ENCODE results near the gene ZNF506.
A peak's percentile ranks its signal among the peaks of the same experiment; 100 is the strongest.
"Not testable (repeated sequence)": the region's sequence is repeated elsewhere in the genome, so short reads cannot be mapped to it uniquely, and the experiment has no call there.

Gene ZNF506

DNA sequence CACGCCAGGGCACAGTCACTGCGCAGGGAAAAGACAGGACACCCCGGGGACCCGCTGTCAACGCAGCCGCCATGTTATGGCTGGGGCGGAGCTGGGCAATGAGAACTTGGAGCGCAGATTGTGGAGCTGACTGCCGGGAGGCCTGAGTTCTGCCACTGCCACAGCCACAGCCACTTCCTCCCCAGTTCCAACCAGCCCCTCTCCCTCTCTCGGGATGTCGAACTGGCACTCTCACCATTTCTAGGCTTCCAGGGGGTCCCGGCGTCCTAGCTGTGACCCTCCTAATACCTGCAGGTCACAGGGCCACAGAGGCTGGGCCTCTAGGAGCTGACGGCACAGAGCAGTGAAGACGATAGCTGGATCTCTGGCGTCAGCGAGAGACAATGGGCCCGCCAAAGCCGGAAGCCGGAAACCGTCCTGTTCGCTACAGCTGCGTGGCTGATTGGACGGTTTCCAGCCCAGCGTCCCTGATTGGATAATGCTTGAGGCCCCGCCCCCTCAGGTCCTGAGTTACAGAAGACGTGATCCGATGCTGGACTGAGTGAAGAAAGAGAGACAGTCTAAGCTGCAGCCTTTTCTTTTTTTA lies at the start of gene ZNF506:
ZNF506 (minus strand) TSS at position 385 of the 586 bp plus-strand sequence; CDS start at position 238, 147 bp downstream.
- no peak for FAIRE-seq

DNA sequence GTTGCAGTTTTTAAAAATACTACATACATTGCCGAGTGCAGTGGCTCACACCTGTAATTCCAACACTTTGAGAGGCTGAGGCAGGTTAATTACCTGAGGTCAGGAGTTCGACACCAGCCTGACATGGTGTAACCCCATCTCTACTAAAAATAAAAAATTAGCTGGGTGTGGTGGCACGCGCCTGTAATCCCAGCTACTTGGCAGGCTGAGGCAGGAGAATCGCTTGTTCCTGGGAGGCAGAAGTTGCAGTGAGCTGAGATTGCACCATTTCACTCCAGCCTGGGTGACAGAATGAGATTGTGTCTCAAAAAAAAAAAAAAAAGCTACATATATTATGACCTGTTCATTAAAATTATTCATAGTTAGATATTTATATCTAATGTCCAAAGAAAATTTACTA lies 48.5 kb upstream of the ZNF506 start:
- not testable (repeated sequence) for FAIRE-seq

DNA sequence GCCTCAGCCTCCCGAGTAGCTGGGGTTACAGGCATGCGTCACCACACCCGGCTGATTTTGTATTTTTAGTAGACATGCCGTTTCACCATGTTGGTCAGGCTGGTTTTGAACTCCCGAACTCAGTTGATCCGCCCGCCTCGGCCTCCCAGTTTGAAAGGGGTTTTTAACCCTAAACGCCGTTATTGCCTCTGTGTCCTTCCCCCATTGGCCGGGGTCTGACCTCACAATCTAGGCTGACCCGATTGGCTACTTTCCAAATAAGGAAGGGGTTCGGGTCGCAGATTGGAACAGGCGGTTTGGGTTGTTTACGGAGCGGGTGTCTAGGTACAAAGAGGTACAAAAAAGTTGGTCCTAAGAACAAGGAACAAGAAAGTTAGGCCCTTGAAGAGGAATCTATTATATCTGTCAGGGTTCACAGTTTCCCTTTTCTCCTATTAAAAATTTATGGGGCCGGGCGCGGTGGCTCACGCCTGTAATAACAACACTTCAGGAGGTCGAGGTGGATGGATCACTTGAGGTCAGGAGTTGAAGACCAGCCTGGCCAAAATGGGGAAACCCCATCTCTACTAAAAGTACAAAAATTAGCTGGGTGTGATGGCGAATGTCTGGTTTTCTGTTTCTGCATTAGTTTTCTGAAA lies 45.2 kb upstream of the ZNF506 start:
- no peak for FAIRE-seq

DNA sequence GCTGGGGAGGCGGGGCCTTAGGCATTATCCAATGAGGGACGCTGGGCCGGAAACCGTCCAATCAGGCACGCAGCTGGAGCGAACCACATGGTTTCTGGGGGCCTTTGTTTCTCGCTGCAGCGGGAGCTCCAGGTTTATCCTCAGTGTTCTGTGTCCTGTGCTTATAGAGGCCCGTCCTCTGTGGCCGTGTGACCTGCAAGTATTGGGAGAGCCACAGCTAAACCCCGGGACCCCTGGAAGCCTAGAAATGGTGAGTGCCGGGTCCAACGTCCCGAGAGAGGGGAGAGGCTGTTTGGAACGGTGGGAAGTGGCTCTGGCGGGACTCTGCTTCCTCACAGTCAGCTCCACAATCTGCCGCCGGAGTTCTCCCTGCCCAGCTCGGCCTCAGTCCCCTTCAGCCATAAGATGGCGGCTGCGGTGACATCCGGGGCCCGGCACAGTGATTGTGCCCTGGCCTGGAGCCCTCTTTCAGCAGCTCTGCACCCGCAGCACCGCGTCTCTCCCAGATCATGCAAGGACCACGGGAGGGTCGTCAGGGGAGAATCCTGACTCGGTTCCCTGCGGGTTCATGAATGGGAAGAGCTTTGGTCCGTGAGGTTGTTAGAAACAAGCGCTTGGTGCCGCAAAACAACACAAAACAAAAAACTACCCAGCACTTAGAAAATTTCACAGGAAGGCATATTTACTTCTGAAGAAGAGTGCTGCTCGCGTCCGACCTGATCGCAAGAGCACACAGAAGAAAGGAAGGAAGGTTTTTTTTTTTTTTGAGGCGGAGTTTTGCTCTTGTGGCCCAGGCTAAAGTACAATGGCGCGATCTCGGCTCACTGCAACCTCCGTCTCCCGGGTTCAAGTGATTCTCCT lies 44.4 kb upstream of the ZNF506 start, which contains the start of gene ZNF253:
ZNF253 (plus strand) TSS at position 133 of the 861 bp plus-strand sequence; CDS start at position 248, 115 bp downstream.
- FAIRE-seq = peak; percentile 23

DNA sequence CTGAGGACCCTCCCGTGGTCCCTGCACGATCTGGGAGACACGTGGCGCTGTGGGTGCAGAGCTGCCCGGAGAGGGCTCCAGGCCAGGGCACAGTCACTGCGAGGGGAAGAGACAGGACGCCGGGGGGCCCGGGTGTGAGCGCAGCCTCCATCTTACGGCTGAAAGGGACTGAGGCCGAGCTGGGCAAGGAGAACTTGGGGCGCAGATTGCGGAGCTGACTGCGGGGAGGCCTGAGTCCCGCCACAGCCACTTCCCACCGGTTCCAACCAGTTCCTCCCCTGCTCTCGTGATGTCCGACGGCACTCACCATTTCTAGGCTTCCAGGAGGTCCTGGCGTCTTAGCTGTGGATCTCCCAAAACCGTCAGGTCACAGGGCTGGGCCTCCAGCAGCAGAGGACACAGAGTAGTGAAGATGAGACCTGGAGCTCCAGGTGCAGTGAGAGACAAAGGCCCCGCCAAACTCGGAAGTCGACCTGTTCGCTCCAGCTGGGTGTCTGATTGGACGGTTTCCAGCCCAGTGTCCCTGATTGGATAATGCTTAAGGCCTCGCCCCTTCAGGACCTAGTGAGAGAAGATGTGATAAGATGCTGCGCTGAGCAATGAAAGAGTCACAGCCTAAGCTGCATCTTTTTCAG lies 39.3 kb upstream of the ZNF506 start:
- no peak for FAIRE-seq

DNA sequence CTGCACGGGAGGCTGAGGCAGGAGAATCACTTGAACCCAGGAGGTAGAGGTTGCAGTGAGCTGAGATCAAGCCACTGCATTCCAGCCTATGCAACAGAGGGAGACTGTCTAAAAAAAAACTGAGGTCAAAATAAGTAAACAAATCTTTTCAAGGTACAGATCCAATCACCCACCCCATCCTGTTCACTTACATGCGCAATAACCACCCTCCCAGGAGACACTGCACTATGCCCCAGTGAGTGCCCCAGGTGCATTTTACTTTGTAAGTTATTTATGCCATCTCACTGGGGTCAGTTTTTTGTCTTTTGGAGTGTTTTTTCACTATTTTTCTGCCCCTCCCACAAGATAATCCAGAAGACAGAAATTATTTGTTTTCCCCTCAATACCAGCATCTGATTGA lies 37.2 kb upstream of the ZNF506 start:
- no peak for FAIRE-seq

DNA sequence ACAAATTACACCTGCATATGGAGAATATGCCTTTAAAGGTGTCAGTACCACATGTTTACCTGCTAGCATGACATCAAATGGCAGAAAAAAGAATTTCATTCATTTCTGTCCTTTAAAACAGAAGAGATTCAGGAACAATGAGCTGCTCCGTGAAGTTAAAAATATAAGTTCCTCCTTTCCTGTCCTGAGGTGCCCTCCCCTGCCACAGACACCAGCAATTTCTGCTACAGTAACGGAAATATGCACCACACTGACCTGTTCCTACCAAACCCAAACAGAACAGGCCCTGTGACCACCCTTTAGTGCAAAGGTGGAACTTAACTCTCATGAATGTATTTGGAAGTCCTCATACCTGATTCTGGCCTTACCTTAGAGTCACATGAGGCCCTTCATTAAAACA lies 30.2 kb upstream of the ZNF506 start:
- not testable (repeated sequence) for FAIRE-seq

DNA sequence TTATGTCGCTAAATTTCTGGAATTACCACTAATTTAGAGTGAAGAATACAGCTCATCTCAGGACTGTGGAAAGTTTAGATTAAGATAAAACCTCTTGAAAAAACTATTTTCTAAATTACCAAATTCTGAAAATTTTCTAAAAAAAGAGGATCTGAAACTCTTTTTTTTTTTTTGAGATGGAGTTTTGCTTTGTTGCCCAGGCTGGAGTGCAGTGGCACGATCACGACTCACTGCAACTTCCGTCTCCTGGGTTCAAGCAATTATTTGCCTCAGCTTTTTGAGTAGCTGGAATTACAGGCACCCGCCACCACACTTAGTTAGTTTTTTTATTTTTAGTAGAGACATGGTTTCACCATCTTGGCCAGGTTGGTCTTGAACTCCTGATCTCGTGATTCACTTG lies 27.5 kb upstream of the ZNF506 start:
- FAIRE-seq = no peak

DNA sequence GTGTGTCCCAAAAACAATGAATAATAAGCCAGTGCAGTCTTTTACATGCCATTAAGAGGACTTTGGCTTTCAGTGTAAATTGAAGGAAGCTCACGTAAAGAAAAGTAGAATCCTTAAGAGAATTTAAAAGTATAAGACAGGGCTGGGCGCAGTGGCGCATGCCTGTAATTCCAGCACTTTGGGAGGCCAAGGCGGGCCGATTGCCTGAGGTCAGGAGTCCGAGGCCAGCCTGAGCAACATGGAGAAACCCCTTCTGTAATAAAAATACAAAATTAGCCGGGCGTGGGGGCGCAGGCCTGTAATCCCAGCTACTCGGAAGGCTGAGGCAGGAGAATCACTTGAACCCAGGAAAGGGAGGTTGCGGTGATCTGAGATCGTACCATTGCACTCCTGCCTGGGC lies 26.2 kb upstream of the ZNF506 start:
- FAIRE-seq = no peak

DNA sequence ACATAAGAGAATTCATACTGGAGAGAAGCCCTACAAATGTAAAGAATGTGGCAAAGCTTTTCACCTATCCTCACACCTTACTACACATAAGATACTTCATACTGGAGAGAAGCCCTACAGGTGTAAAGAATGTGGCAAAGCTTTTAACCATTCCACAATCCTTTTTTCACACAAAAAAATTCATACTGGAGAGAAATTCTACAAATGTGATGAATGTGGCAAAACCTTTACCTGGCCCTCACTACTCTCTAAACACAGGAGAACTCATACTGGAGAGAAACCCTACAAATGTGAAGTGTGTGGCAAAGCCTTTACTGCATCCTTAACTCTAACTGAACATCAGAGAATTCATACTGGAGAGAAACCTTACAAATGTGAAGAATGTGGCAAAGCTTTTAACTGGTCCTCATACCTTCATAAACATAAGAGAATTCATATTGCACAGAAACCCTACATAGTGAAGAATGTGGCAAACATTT lies 14.0 kb upstream of the ZNF506 start:
- no peak for FAIRE-seq

DNA sequence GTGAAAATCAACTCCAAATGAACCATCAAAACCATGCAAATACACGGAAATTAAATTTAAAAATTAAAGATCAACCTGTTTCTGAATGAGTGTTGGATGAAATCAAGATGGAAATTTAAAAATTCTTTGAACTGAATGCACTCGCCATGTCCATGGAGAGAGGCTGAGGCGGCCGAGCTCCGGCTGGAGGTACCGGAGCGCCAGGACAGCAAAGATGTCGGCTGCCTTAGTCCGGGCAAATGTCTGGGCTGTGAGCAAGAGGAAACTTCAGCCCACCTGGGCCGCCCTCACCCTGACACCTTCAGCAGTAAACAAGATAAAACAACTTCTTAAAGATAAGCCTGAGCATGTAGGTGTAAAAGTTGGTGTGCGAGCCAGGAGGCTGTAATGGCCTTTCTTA lies 5.3 kb upstream of the ZNF506 start:
- no peak for FAIRE-seq

DNA sequence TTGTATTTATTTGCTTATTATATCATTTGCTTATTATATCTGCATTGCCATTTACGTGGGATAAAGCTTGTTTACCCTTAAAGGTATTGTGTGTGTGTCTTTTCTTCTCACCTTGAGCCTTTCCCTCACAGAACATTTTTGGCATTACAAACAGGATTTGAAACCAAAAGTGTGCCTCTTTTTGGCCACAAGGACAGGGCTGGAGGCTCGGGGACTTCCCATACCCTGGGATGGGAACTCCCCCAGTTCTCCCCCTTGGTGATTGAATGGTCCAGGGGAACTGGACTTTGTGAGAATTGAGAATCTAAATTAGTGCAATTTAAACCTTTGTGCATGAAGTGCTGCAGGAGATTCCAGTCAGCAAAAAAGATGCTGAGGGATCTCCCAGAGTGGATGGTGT lies 2.4 kb upstream of the ZNF506 start:
- no peak for FAIRE-seq

DNA sequence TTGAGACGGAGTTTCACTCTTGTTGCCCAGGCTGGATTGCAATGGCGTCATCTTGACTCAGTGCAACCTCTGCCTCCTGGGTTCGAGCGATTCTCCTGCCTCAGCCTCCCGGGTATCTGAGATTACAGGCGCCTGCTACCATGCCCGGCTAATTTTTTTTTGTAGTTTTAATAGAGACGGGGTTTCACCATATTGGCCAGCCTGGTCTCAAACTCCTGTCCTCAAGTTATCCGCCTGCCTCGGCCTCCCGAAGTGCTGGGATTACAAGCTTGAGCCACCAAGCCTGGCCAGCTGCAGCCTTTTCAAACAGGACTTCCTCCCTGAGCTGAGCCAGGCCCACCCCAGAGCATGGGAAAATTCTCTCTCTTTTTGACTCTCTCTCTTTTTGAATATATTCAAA lies 426 bp upstream of the ZNF506 start:
- not testable (repeated sequence) for FAIRE-seq

DNA sequence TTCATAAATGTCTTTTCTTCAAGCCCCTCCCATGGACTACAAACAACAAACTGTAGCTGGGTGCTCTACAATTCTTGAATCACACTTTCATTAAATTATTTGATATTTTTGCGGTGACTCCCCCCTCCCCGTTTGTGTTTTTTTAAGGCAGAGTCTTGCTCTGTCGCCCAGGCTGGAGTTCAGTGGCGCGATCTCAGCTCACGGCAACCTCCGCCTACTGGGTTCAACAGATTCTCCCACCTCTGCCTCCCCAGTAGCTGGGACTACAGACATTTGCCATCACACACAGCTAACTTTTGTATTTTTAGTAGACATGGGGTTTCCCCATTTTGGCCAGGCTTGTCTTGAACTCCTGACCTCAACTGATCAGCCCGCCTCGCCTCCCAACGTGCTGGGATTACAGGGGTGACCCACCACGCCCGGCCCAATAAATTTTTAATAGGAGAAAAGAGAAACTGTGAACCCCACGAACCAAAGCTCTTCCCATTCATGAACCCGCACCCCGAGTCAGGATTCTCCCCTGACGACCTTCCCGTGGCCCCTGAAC lies 703 bp downstream of the ZNF506 start:
- FAIRE-seq = no peak

DNA sequence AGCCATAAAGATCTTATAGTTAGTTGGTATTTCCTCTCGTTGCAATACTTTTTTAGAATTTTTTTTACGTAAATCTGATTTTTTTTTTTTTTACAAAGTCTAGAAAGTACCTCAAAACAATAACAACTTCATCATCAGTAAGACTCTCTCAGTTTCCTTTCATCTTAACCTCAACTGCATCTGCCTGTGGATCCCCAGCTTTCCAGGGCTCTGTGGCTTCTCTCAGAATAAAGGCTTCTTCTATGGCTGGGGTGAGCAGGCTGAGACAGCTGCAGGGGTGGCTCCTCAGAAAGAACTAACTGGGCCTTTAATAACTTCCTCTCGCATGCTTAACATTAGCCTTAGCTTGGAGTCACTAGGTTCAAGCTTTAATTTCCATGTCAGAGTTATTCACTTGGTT lies 4.2 kb downstream of the ZNF506 start:
- no peak for FAIRE-seq

DNA sequence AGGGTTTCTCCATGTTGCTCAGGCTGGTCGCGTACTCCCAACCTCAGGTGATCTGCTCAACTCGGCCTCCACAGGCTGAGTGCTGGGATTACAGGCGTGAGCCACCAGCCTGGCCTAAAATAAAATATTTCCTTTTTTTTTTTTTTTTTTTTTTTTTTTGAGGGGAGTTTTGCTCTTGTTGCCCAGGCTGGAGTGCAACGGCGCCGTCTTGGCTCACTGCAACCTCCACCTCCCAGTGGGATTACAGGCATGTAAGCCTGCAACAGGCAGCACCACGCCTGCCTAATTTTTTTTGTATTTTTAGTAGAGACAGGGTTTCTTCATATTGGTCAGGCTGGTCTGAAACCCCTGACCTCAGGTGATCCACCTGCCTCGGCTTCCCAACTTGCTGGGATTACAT lies 4.9 kb downstream of the ZNF506 start:
- no peak for FAIRE-seq

DNA sequence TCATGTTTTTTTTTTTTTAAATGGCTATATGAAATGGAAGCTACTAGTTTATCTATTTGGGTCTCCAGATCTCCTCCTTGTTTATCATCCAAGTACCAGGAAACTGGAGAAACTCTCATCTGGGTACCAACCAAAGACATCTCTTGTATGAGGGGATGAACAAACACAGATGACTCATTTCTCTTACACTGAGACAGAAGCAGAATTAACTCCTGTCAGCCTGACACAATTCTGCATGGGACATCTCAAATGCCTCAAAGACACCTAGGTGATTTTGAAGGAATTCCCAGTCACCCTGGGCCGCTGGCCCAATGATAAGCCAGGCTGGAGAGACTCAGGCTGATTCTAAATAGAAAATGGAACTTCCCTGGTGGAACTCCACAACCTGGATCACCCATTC lies 9.6 kb downstream of the ZNF506 start:
- FAIRE-seq = not testable (repeated sequence)

DNA sequence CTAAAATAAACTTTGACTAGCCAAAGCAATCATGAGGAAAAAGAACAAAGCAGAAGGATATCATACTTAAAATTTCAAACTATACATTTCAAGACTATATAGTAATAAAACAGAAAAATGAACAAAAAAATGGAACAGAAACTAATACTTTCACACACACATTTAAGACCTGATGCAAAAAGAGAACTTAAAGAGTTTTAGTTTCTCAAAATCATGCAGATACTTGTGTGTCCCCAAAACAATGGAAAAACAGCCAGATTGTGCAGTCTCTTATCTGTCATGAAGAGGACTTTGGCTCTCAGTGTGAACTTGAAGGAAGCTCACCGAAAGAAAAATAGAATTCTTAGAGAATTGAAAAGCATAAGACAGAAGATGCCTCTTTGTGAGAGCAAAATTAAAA lies 16.1 kb downstream of the ZNF506 start:
- FAIRE-seq = no peak

DNA sequence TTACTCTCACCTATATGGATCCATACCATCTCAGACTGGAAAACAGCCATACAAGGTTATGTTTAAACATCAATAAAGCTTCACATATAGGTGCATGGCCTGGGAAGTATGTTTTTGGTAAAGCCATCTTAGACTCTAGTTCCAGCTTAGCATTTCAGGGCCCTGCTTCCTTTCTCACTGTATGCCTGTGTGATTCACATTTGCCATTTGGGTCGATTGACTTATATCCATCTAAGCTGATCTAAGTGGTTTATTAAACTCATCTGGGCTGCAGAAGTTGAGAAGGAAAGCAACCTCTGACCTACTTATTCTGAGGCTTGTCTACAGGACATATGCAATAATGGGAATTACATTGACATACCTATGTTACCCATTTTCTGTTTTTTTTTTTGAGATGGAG lies 33.5 kb downstream of the ZNF506 start:
- no peak for FAIRE-seq

DNA sequence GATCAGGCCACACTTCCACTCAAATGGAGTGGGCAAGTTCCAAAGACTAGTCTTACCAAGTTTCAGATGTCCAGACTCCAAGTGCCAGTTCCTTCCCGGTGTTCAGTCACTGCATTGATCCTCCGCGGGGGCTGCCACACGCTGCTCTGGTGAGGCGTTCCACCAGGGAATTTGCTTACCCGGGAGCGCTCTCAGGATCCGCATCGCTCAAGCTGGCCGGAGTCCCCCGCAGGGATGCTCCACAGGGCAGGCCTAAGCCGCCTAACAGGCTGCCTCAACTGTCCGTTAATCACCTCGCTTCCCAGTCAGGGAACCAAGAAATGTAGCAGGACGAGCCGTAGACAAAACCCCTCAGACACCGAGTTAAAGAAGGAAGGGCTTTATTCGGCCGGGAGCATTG lies 36.1 kb downstream of the ZNF506 start:
- not testable (repeated sequence) for FAIRE-seq

DNA sequence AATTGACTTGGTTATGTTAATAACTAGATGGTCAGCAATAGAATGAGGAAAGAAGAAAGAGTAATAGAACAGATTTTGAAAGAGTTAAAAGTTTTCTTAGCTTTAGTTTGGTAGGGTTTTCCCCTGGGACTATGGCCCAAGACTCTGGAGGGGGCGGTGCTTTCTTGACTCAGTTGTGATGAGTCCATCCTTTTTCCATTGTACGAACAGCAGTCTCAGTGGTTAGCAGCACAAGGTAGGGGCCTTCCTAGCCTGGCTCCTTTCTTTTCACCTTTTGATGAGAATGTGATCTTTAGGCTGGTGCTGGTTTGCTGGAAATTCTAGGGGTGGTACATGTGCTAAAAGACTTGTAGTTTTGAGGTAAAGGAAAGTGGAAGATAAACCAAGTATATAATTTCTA lies 38.8 kb downstream of the ZNF506 start:
- FAIRE-seq = no peak

DNA sequence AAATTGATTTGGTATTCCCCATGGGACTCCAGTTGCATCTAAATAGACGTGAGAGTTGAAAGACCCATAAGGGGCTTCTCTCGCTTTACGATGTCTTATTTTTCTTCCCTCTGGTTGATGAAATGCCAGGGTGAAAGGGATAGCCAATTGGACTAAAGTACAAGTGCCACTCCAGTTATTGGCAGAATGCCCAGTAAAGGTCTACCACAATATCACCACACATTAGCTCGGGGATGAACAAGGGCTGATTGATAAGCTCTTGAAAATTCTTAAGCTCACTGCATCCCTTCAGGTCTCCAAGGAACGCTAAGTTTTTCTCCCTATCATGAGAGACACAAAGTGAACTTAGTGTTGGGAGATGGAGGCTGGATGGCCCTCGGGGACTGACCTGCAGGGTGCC lies 39.8 kb downstream of the ZNF506 start:
- not testable (repeated sequence) for FAIRE-seq

DNA sequence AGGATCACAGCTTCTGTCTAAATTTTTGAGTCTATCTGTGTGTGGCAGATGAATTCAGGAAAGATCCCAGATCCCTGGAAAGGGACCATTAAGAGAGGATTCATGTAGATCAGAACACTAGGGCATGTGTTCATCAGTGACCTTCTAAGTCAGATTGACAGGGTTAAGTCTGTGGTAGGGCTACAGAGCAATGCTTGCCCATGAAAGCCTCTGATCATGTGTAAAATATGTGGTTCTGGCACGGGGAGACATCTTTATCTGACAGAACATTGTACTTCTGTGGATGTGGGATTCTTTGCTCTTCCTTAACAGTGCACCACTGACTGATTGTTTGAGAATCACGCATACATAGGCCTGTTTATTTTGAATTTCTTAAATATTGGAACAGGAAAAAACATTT lies 42.9 kb downstream of the ZNF506 start:
- FAIRE-seq = no peak

All from G401.6 (cell line).